ENCODE data around the gene ASPG.

DNA sequence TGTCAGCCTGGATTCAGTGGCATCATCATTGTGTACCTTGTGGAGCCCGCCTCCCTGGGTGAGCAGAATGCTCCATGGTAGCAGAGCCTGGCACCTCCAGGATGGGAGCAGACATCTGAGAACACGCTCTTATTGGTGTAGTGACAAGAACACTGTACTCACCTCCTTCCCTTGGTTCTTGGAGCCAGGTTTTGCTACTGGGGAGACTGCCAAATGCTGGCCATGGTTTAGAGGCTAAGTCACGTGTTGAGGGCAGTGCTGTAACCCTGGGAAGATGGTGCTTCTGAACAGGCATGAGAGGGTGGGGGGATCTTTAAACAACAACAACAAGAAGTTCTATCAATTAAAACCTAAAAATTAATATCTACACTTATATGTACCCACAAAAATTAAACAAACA, 47.6 kb upstream of the ASPG start:
- TF ChIP-seq, protein P1, sequence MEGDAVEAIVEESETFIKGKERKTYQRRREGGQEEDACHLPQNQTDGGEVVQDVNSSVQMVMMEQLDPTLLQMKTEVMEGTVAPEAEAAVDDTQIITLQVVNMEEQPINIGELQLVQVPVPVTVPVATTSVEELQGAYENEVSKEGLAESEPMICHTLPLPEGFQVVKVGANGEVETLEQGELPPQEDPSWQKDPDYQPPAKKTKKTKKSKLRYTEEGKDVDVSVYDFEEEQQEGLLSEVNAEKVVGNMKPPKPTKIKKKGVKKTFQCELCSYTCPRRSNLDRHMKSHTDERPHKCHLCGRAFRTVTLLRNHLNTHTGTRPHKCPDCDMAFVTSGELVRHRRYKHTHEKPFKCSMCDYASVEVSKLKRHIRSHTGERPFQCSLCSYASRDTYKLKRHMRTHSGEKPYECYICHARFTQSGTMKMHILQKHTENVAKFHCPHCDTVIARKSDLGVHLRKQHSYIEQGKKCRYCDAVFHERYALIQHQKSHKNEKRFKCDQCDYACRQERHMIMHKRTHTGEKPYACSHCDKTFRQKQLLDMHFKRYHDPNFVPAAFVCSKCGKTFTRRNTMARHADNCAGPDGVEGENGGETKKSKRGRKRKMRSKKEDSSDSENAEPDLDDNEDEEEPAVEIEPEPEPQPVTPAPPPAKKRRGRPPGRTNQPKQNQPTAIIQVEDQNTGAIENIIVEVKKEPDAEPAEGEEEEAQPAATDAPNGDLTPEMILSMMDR (IDR thresholded peaks at IDR 0.05): no peak
- no peak for TF ChIP-seq SIN3A (IDR thresholded peaks at IDR 0.05; ENCODE audit: borderline replicate concordance, insufficient read depth, low read depth, low read length)
- TF ChIP-seq, protein P2, sequence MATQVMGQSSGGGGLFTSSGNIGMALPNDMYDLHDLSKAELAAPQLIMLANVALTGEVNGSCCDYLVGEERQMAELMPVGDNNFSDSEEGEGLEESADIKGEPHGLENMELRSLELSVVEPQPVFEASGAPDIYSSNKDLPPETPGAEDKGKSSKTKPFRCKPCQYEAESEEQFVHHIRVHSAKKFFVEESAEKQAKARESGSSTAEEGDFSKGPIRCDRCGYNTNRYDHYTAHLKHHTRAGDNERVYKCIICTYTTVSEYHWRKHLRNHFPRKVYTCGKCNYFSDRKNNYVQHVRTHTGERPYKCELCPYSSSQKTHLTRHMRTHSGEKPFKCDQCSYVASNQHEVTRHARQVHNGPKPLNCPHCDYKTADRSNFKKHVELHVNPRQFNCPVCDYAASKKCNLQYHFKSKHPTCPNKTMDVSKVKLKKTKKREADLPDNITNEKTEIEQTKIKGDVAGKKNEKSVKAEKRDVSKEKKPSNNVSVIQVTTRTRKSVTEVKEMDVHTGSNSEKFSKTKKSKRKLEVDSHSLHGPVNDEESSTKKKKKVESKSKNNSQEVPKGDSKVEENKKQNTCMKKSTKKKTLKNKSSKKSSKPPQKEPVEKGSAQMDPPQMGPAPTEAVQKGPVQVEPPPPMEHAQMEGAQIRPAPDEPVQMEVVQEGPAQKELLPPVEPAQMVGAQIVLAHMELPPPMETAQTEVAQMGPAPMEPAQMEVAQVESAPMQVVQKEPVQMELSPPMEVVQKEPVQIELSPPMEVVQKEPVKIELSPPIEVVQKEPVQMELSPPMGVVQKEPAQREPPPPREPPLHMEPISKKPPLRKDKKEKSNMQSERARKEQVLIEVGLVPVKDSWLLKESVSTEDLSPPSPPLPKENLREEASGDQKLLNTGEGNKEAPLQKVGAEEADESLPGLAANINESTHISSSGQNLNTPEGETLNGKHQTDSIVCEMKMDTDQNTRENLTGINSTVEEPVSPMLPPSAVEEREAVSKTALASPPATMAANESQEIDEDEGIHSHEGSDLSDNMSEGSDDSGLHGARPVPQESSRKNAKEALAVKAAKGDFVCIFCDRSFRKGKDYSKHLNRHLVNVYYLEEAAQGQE (IDR thresholded peaks at IDR 0.05; ENCODE audit: insufficient read depth in 1 of 2, low read depth in 2 of 2, low read length in 1 of 2): no peak
- no peak for TF ChIP-seq POLR2AphosphoS5 (IDR thresholded peaks at IDR 0.05; ENCODE audit: low read depth, low read length)
- no peak for TF ChIP-seq TCF7L2 (IDR thresholded peaks at IDR 0.05; ENCODE audit: low read depth, low read length)

Data from Panc1 (cell line).